ENCODE data around the gene EPB41L2.

The EPB41L2 gene

DNA sequence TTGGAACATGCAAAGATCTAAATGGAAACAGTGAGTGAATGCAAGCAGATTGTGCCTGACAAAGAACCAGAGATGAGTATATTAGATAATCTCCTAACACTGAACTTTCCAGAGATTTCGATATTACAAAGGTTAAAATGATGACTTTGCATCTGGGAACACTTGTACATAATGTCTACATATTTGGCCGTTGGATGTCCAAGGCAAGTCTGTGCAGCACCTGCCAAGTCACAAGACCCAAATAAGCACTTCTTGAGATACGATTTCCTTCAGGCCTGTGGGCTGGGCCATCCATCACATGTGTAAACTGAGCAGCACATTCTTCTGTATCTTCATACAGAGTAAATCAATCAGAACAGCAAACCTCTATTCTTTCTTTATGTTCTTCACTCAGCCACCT lies 268.3 kb downstream of the EPB41L2 start:
- ATAC-seq, result no peak
- DNase-seq, result no peak

DNA sequence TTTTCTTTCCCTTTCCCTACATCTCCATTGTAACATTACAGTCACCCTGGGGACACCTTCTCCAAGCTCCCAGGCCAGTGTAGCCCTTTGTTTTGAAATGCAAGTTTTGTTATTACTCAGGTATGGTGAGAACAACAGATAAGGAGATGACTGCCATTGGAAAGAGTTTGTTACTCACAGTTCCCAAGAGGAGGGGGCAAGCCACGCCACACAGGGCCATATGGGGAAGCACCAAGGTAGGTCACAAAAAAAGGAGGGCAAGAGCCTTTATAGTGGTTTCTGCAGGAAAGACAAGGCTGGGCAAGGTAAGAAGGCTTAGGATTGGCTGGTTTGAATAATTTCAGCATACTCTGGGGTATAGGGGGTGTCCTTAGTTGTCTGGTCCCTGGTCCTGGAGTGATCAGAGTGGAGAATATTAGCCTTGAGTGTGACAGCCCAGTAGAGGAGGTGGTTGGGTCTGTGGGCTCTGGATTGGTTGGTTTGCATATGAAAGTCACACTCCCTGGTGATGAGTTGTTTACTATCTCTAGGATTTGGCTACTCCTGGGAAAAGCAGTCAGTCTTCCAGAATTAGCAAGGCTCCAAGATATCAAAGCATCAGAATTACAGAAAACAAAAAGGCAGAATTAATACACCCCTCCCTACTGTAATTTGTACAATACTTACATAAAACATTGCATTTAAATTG lies 268.9 kb downstream of the EPB41L2 start:
- DNase-seq (no peak), ATAC-seq (peak; percentile 71)
